Neutrophil (primary cell): ENCODE measurements around the gene DMRTA2.

Source experiments
- H3K27ac ChIP-seq: fragments of 200-600 bp; sonication (generic); 2 replicates; pipeline ENCODE4 v1.5.1; 2016; ENCODE audit warnings: mild to moderate bottlenecking, moderate library complexity
- H3K27me3 ChIP-seq: fragments of 200-600 bp; sonication (generic); 2 replicates; pipeline ENCODE4 v1.6.0; 2016; ENCODE audit warnings: mild to moderate bottlenecking
- H3K36me3 ChIP-seq: fragments of 200-600 bp; sonication (generic); 2 replicates; pipeline ENCODE4 v1.5.1; 2017
- H3K4me1 ChIP-seq, 2 experiments: fragments of 200-600 bp in 1 of 2; sonication (generic) in 1 of 2; 1 replicate in 1 of 2; 2 replicates in 1 of 2; pipeline versions ENCODE4 v1.5.1 to v1.6.1; 2013 to 2016; ENCODE audit warnings: low read depth in 1 of 2, low read length in 1 of 2, mild to moderate bottlenecking in 1 of 2, moderate library complexity in 1 of 2; ENCODE audit not compliant: control insufficient read depth in 1 of 2, insufficient read depth in 1 of 2
- H3K4me3 ChIP-seq, 2 experiments: fragments of 200-600 bp in 1 of 2; sonication (generic) in 1 of 2; 1 replicate in 1 of 2; 2 replicates in 1 of 2; pipeline ENCODE4 v1.5.1; 2013 to 2016; ENCODE audit warnings: low read depth in 1 of 2, low read length in 1 of 2, mild to moderate bottlenecking in 1 of 2, moderate library complexity in 1 of 2
- H3K9me3 ChIP-seq: fragments of 200-600 bp; sonication (generic); 2 replicates; pipeline ENCODE4 v1.5.1; 2016
- CTCF ChIP-seq: fragments of 200-600 bp; sonication (generic); IDR thresholded peaks from 2 replicates; pipeline ENCODE4 v1.5.1; 2016; ENCODE audit warnings: antibody characterized with exemption

Gene DMRTA2

GRCh38 chr1:50422946-50423669 is at the start of gene DMRTA2:
TSS of gene DMRTA2 (minus strand) at chr1:50423443. CDS start at chr1:50421536, 1,907 bp downstream.
- peaks cover 31 to 32% of the 10 kb centered on the region in 2 experiments for H3K4me1 ChIP-seq
- peaks cover 100% of the 10 kb centered on the region for H3K27me3 ChIP-seq
- peak within 1 kb of the TSS; percentile 52 to 53 for H3K4me3 ChIP-seq
- no peaks in the 10 kb centered on the region for H3K36me3 ChIP-seq
- no peak for TF ChIP-seq CTCF
- no peak within 1 kb of the TSS for H3K27ac ChIP-seq
- H3K9me3 ChIP-seq = no peaks in the 10 kb centered on the region

GRCh38 chr1:50471967-50472366 is 48.7 kb upstream of the DMRTA2 start:
- no peaks in the 10 kb centered on the region for H3K9me3 ChIP-seq

DNA sequence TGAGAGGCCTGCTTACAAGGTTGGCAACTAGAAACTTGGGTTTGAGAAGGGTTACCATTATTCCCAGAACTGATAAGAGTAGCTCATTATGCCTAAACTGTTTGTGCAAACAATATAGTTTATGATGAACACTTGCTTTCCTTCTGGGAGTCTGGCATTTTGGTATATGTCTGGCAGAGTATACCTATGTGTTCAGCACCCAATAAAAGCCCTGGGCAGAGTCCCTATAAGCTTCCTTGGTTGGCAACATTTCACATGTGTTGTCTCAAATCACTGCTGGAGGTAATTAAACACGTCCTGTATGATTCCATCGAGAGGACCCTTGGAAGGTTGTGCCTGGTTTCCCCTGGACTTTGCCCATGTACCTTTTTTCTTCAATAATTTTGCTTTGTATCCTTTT is 39.7 kb upstream of the DMRTA2 start:
- Histone ChIP-seq H3K4me3 (no peak overlapping the region), H3K9me3 (no peaks in the 10 kb centered on the region), H3K36me3 (no peaks in the 10 kb centered on the region), H3K27ac (no peak overlapping the region), H3K27me3 (no peaks in the 10 kb centered on the region), H3K4me1 (peaks cover 4 to 10% of the 10 kb centered on the region in 2 experiments)
- TF ChIP-seq CTCF = no peak

More at GRCh38 chr1:50471967-50472366, 48.7 kb upstream of the DMRTA2 start:
- H3K4me1 ChIP-seq = no peaks in the 10 kb centered on the region
- peaks cover 12% of the 10 kb centered on the region for H3K36me3 ChIP-seq
- H3K27ac ChIP-seq = no peak overlapping the region
- no peak overlapping the region for H3K4me3 ChIP-seq
- no peak for TF ChIP-seq CTCF
- H3K27me3 ChIP-seq = no peaks in the 10 kb centered on the region

DNA sequence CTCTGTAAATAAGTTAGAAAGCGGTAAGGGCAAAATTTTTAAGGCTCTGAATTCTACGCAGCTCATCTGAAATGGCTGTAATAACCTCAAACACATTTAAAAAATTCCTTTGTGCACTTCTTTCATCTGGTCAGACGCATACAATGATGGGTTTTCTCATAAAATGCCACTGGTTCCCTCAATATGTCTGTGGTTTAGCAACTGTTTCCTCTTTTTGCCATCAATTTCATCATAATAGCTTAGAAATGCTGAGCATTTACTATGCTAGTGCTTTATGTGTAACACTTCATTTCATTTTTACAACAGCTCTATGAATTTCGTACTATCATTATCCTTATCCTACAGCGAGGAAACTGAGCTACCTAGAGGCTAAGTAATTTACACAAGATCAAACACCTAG is 35.3 kb upstream of the DMRTA2 start:
- no peaks in the 10 kb centered on the region for H3K36me3 ChIP-seq
- no peaks in the 10 kb centered on the region for H3K9me3 ChIP-seq
- TF ChIP-seq CTCF = no peak
- H3K27ac ChIP-seq = no peak overlapping the region
- no peaks in the 10 kb centered on the region for H3K27me3 ChIP-seq
- H3K4me1 ChIP-seq = peaks cover 4 to 15% of the 10 kb centered on the region in 2 experiments
- H3K4me3 ChIP-seq = no peak overlapping the region

DNA sequence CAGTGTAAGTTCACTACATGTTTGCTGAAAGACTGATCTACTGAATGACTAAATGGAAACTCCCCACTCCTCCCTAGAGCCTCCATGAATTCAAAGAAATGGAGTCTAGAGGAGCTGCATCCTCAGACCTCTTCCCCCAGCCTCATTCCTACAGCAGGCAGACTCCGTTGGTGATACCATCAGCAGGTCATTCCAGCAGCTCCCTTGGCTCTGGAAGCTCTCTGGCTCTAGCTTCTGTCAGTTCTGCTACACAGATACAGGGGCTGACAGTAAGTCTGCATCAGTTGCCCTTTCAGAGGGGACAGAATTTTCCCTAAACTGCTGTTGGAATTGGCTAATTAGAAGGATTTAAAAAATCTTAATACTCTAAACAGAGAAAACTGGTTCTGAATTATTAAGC is 31.7 kb upstream of the DMRTA2 start:
- Histone ChIP-seq H3K36me3 (no peaks in the 10 kb centered on the region), H3K27me3 (no peaks in the 10 kb centered on the region), H3K27ac (no peak overlapping the region), H3K4me1 (peaks cover 4 to 15% of the 10 kb centered on the region in 2 experiments), H3K9me3 (no peaks in the 10 kb centered on the region), H3K4me3 (no peak overlapping the region)
- TF ChIP-seq CTCF = no peak
